ENCODE data around the gene NR5A1. TPM values are rescaled to one million over a fixed set of nuclear protein-coding genes. Genes with fewer than 3 reads are reported as not detected.

Gene NR5A1
- total RNA-seq, 4 donors from 2014 or later, result not detected

GRCh38 chr9:124450241-124450924 is 56.8 kb downstream of the NR5A1 start, which contains the start of gene ADGRD2:
ADGRD2 (plus strand) TSS chr9:124450451; CDS start chr9:124451667, 1,216 bp downstream.
- peak within 1 kb of the TSS in 1 of 2 donors; percentile 18 for H3K4me3 ChIP-seq
- H3K27me3 ChIP-seq, result peaks cover 90% of the 10 kb centered on the region
- H3K4me1 ChIP-seq, result peaks cover 0 to 24% (median 0%) of the 10 kb centered on the region in 3 donors
- TF ChIP-seq EP300 (IDR thresholded peaks at IDR 0.05), result no peak
- TF ChIP-seq POLR2A (IDR thresholded peaks at IDR 0.05), result no peak
- no peak for TF ChIP-seq POLR2AphosphoS5 (IDR thresholded peaks at IDR 0.05)
- TF ChIP-seq CTCF (IDR thresholded peaks at IDR 0.05), result no peak
- no peaks in the 10 kb centered on the region for H3K36me3 ChIP-seq
- 0% methylated on average over 4 of the region's 41 CpGs; no CpG with 5 or more reads in 1 of the 2 donors for WGBS, 2 donors (ENCODE audit: low coverage in 1 of 2)
- peaks cover 0 to 7% (median 0%) of the 10 kb centered on the region in 3 donors for H3K9me3 ChIP-seq
- H3K27ac ChIP-seq, result no peak within 1 kb of the TSS
- no peak for ATAC-seq

- no peaks in the 10 kb centered on the region for H3K36me3 ChIP-seq
- TF ChIP-seq EP300 (IDR thresholded peaks at IDR 0.05) (no peak), POLR2A (IDR thresholded peaks at IDR 0.05) (no peak), POLR2AphosphoS5 (IDR thresholded peaks at IDR 0.05) (no peak), CTCF (IDR thresholded peaks at IDR 0.05) (no peak)
- peaks cover 0 to 7% (median 0%) of the 10 kb centered on the region in 3 donors for H3K9me3 ChIP-seq
- H3K27me3 ChIP-seq, result peaks cover 91% of the 10 kb centered on the region
- WGBS, 2 donors (ENCODE audit: low coverage in 1 of 2), result no CpG with 5 or more reads among the region's 13 CpGs
- ATAC-seq, result no peak
- no peak overlapping the region for H3K4me3 ChIP-seq
- peaks cover 0 to 24% (median 0%) of the 10 kb centered on the region in 3 donors for H3K4me1 ChIP-seq
- no peak overlapping the region for H3K27ac ChIP-seq
Measured at GRCh38 chr9:124449381-124450151, 57.6 kb downstream of the NR5A1 start.

- H3K4me3 ChIP-seq, result no peak overlapping the region
- H3K27ac ChIP-seq, result no peak overlapping the region
- WGBS, 2 donors (ENCODE audit: low coverage in 1 of 2), result 67% methylated on average over 1 of the region's 7 CpGs; no CpG with 5 or more reads in 1 of the 2 donors
- no peak for ATAC-seq
- peaks cover 76% of the 10 kb centered on the region for H3K27me3 ChIP-seq
- TF ChIP-seq EP300 (IDR thresholded peaks at IDR 0.05) (no peak), POLR2A (IDR thresholded peaks at IDR 0.05) (no peak), CTCF (IDR thresholded peaks at IDR 0.05) (no peak)
- H3K9me3 ChIP-seq, result peaks cover 0 to 2% (median 0%) of the 10 kb centered on the region in 3 donors
- peaks cover 0 to 16% (median 0%) of the 10 kb centered on the region in 3 donors for H3K4me1 ChIP-seq
- H3K36me3 ChIP-seq, result no peaks in the 10 kb centered on the region
Measured at GRCh38 chr9:124448019-124448418, 59.2 kb downstream of the NR5A1 start.

- ATAC-seq, result no peak
- Histone ChIP-seq H3K27me3 (peaks cover 69% of the 10 kb centered on the region), H3K4me3 (no peak overlapping the region)
Measured at GRCh38 chr9:124447297-124447661, 59.9 kb downstream of the NR5A1 start.

More at GRCh38 chr9:124447297-124447661, 59.9 kb downstream of the NR5A1 start:
- WGBS, 2 donors (ENCODE audit: low coverage in 1 of 2), result 63 to 69% methylated on average over 2 to 4 of the region's 4 CpGs
- Histone ChIP-seq H3K27ac (no peak overlapping the region), H3K4me1 (peaks cover 0 to 11% (median 0%) of the 10 kb centered on the region in 3 donors), H3K36me3 (no peaks in the 10 kb centered on the region), H3K9me3 (peaks cover 0 to 1% (median 0%) of the 10 kb centered on the region in 3 donors)
- TF ChIP-seq POLR2AphosphoS5 (IDR thresholded peaks at IDR 0.05), result no peak
- no peak for TF ChIP-seq POLR2A (IDR thresholded peaks at IDR 0.05)
- no peak for TF ChIP-seq CTCF (IDR thresholded peaks at IDR 0.05)
- no peak for TF ChIP-seq EP300 (IDR thresholded peaks at IDR 0.05)

All from gastroesophageal sphincter (tissue), 4 donors.